ENCODE results near the gene CDH4. TPM values are rescaled to one million over a fixed set of nuclear protein-coding genes. Genes with fewer than 3 reads are reported as not detected.

CDH4 gene
- total and polyA plus RNA-seq, 9 of the 15 experiments (the other 6 are each of a cell fraction or from before 2014, with no cell fraction given), result 0.04 TPM; not detected in 8

DNA sequence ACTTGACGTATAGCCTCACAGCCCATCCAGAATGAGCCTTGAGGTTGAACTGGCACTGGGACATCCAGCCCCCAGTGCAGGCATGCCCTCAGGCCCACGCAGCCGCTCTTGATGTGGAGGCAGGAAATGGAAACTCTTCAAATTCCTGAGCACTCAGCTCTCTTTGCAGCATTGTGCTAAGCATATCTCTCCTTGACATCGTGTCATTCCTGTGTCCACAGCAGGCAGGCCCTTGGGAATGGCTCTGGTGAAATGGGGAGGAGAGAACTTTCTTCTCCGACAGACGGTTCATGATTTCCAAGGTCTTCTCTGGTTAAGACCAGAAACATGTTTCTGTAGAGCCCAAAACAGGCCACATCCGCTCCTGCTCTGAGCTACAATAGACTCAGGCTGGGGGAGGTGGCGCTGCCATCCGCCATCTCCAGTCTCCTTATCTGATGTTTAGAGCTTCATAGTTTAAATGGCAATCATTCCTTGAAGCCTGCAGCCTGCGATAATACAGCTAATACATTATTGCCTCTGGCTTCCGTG is 248.8 kb downstream of the CDH4 start (continued):
- TF ChIP-seq, protein P1, sequence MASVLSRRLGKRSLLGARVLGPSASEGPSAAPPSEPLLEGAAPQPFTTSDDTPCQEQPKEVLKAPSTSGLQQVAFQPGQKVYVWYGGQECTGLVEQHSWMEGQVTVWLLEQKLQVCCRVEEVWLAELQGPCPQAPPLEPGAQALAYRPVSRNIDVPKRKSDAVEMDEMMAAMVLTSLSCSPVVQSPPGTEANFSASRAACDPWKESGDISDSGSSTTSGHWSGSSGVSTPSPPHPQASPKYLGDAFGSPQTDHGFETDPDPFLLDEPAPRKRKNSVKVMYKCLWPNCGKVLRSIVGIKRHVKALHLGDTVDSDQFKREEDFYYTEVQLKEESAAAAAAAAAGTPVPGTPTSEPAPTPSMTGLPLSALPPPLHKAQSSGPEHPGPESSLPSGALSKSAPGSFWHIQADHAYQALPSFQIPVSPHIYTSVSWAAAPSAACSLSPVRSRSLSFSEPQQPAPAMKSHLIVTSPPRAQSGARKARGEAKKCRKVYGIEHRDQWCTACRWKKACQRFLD (CRISPR knock-in tag; IDR thresholded peaks at IDR 0.05), result no peak
- peak; percentile 31; the same call in 1 of the 2 replicates for TF ChIP-seq CBFA2T3 (IDR thresholded peaks at IDR 0.05)
- peak; percentile 14; the same call in 1 of the 2 replicates for TF ChIP-seq JUND (IDR thresholded peaks at IDR 0.05; ENCODE audit: borderline replicate concordance, low read depth, low read length)
- no peak; the same call in 2 of the 3 replicates for TF ChIP-seq JUND (tag; IDR thresholded peaks at IDR 0.05; ENCODE audit: borderline replicate concordance, low read depth, low read length)
- peak; percentile 48; the same call in 1 of the 2 replicates for TF ChIP-seq TEAD4 (IDR thresholded peaks at IDR 0.05; ENCODE audit: low read length)
- TF ChIP-seq TEAD4 (CRISPR knock-in tag; IDR thresholded peaks at IDR 0.05; ENCODE audit: borderline replicate concordance), result no peak

DNA sequence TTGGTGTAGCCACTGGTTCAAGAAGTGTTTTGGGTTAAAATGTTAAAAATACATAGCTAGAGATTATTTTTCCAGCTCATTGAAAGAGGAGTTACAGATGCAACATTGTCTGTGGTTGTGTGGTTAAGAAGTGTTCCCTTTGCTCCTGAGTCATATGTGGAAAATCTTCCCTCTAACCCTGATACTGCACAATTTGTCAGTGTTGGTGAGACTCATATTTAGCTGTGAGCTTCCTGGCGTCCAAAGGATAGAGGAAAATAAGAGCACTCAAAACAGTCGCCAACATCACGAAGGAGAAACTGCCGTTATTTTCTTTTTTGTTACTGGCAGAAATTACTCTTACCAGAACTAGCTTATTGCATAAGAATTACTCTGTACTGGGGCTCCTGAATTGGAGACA is 250.4 kb downstream of the CDH4 start:
- Histone ChIP-seq H3K4me2 (ENCODE audit: insufficient read depth, low read length) (no peak overlapping the region), H3K27ac (ENCODE audit: extremely low read depth, low read depth, low read length) (no peak overlapping the region), H3K36me3 (ENCODE audit: control insufficient read depth, insufficient read depth, low read length) (no peaks in the 10 kb centered on the region), H3K9me1 (ENCODE audit: control insufficient read depth, insufficient read depth, low read length) (no peaks in the 10 kb centered on the region), H3K27me3 (ENCODE audit: control insufficient read depth in 2 of 2, insufficient read depth in 2 of 2, low read length in 2 of 2) (peaks cover 26 to 65% of the 10 kb centered on the region in 2 experiments), H3K4me3 (no peak overlapping the region), H4K20me1 (replicated peaks; ENCODE audit: control insufficient read depth, insufficient read depth, low read length) (0 out of 2 replicates have a peak, but pooled peaks cover 5% of the 10 kb centered on the region), H3K79me2 (ENCODE audit: control insufficient read depth, insufficient read depth, low read length) (no peaks in the 10 kb centered on the region), H2AFZ (ENCODE audit: low read depth, low read length) (no peak overlapping the region), H3K9ac (ENCODE audit: insufficient read depth in 1 of 2, low read depth in 2 of 2, low read length in 2 of 2) (no peak overlapping the region), H3K4me1 (replicated peaks in 1 of 2; ENCODE audit: control insufficient read depth in 2 of 2, insufficient read depth in 2 of 2, low read length in 2 of 2) (peaks cover 0 to 4% of the 10 kb centered on the region in 2 experiments; a peak in 1 of 5 replicates), H3K9me3 (replicated peaks; ENCODE audit: control insufficient read depth, insufficient read depth, low read depth, low read length) (no peaks in the 10 kb centered on the region)
- in situ Hi-C loops (cut with MboI) (no loop called here), intact Hi-C loops (cut with micrococcal nuclease) (no loop called here)
- ChIA-PET POLR2A (interaction anchor here (0.7 kb wide), 1 partner anchor 28 kb away, joined by 4 read pairs; no protein-coding TSS in a partner anchor), CTCF (ENCODE audit: low intra/inter-chr PET ratio) (no interaction called here)
- WGBS (ENCODE audit: insufficient coverage, low coverage, missing lambda C conversion rate), result 4% methylated on average over 4 of the region's 4 CpGs
- BruUV-seq (replicated peaks), result no TSS peak
- ATAC-seq (no peak), DNase-seq (ENCODE audit: extremely low read depth in 1 of 4, low spot score in 3 of 4) (no peak), FAIRE-seq (no peak)
- no peak for TF ChIP-seq POLR3G (IDR thresholded peaks at IDR 0.05; ENCODE audit: extremely low read depth, insufficient read length, insufficient replicate concordance)
- no peak for TF ChIP-seq ZNF707 (CRISPR knock-in tag; conservative IDR thresholded peaks at IDR 0.05)
- no peak for TF ChIP-seq LEF1 (IDR thresholded peaks at IDR 0.05)
- TF ChIP-seq, protein P2, sequence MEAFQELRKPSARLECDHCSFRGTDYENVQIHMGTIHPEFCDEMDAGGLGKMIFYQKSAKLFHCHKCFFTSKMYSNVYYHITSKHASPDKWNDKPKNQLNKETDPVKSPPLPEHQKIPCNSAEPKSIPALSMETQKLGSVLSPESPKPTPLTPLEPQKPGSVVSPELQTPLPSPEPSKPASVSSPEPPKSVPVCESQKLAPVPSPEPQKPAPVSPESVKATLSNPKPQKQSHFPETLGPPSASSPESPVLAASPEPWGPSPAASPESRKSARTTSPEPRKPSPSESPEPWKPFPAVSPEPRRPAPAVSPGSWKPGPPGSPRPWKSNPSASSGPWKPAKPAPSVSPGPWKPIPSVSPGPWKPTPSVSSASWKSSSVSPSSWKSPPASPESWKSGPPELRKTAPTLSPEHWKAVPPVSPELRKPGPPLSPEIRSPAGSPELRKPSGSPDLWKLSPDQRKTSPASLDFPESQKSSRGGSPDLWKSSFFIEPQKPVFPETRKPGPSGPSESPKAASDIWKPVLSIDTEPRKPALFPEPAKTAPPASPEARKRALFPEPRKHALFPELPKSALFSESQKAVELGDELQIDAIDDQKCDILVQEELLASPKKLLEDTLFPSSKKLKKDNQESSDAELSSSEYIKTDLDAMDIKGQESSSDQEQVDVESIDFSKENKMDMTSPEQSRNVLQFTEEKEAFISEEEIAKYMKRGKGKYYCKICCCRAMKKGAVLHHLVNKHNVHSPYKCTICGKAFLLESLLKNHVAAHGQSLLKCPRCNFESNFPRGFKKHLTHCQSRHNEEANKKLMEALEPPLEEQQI (IDR thresholded peaks at IDR 0.05), result no peak
- no peak for TF ChIP-seq ZNF778 (CRISPR knock-in tag; IDR thresholded peaks at IDR 0.05)
